ENCODE results near the gene SPATS1. TPM values are rescaled to one million over a fixed set of nuclear protein-coding genes. Genes with fewer than 3 reads are reported as not detected.

Gene SPATS1
- polyA plus RNA-seq (2011; rRNA removed) (not detected in 2 replicates), polyA plus RNA-seq (2017; fragmentation: RNase III; extraction: RNeasy Plus Mini Kit Qiagen cat#74134 plus additional on column Dnase treatment) (not detected in 3 replicates), polyA minus RNA-seq (2011; rRNA and poly(A)+ RNA removed) (not detected in 2 replicates)
- polyA plus RNA-seq (2012; cell fraction: cytosol; rRNA removed), result not detected in 2 replicates
- polyA plus RNA-seq (2012; cell fraction: nucleus; rRNA removed), result not detected in 2 replicates

DNA sequence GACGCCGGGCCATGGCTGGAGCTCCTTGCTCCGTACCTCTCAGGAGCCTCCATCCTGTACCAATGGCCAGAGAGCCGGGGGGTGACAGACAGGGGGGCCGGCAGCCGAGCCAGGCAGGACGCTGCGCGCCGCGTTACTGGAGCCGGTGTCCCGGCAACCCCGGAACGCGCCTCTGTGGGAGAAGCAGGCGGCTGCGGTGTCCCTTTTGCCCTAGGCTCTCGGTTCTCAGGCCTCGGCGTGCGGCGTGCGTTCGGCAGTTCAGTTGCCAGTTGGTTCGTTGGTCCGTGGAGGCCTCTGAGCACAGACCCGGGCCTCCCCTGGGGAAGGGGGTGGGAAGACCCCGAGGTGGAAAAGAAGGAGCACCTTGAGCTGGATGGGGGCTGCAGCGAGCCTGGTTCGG is at the start of gene SPATS1:
Gene SPATS1 (plus strand): TSS at position 162 of the 400 bp plus-strand sequence. CDS start 446 bp downstream, outside the sequence.
- ATAC-seq, result no peak
- no peak for FAIRE-seq
- H3K27ac ChIP-seq, result no peak within 1 kb of the TSS
- TF ChIP-seq TFCP2L1 (CRISPR knock-in tag; IDR thresholded peaks at IDR 0.05) (no peak), JUNB (IDR thresholded peaks at IDR 0.05) (no peak), POLR2AphosphoS2 (conservative IDR thresholded peaks at IDR 0.05; ENCODE audit: low read length) (no peak), PBX3 (IDR thresholded peaks at IDR 0.05) (no peak), HEYL (CRISPR knock-in tag; IDR thresholded peaks at IDR 0.05) (no peak), SMC3 (IDR thresholded peaks at IDR 0.05) (no peak)
- TF ChIP-seq, protein P1, sequence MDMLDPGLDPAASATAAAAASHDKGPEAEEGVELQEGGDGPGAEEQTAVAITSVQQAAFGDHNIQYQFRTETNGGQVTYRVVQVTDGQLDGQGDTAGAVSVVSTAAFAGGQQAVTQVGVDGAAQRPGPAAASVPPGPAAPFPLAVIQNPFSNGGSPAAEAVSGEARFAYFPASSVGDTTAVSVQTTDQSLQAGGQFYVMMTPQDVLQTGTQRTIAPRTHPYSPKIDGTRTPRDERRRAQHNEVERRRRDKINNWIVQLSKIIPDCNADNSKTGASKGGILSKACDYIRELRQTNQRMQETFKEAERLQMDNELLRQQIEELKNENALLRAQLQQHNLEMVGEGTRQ (IDR thresholded peaks at IDR 0.05), result no peak
- WGBS (ENCODE audit: missing lambda C conversion rate), result 78% methylated on average over 23 of the region's 31 CpGs
- ChIA-PET POLR2A (no interaction called here), CTCF (interaction anchor here (1.0 to 4.6 kb wide), 2 partner anchors 75 to 246 kb away, joined by 3 to 21 read pairs; no protein-coding TSS in a partner anchor)
- no peaks in the 10 kb centered on the region for H3K4me1 ChIP-seq
- no peak within 1 kb of the TSS for H3K4me2 ChIP-seq
- no peak within 1 kb of the TSS for H3K4me3 ChIP-seq
- H3K9me3 ChIP-seq, result no peaks in the 10 kb centered on the region
- no peak for DNase-seq (ENCODE audit: low read depth in 1 of 2, low spot score in 1 of 2)

DNA sequence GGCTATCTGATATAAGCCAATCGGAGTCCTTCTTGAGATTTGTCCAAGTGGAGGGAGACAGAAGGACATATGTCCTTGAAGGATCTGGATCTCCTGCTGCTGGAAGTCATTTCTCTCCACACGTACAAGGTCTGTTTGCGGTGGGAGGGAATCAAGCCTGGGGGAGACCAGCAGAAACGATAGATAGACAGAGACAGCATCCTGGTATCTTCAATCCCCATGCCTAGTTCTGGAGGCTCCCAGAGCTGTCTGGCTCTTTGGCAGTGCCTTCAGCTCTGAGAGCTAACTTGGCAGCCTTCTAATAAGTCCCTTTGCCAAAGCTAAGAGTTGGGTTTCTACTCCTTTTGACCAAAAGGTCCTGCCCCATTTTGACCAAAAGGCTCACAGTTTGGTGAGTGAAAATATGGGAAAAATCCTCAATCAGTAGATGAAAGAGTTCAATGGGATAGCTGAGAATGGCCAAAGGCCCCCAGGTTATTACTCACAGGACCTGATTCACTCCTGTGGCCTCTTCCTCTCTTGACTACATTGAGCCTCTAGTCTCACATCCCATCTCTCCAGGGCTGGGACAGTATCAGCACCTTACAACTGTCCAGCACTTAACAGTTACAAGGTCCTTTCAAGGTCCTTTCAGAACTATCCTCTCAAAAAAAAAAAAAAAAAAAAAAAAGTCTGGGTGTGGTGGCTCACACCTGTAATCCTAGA is 49.6 kb upstream of the SPATS1 start:
- ATAC-seq (no peak), FAIRE-seq (no peak), DNase-seq (ENCODE audit: low read depth in 1 of 2, low spot score in 1 of 2) (no peak)
- Histone ChIP-seq H3K4me1 (no peaks in the 10 kb centered on the region), H3K4me2 (no peak overlapping the region), H3K4me3 (no peak overlapping the region), H3K9me3 (no peaks in the 10 kb centered on the region), H3K27ac (no peak overlapping the region)
- ChIA-PET POLR2A (no interaction called here), CTCF (interaction anchor here (1.1 to 2.1 kb wide), 5 partner anchors 12 to 120 kb away, joined by 3 to 11 read pairs (median 5); partner anchors contain the start of genes AARS2 and TMEM151B)
- 60% methylated on average over 4 of the region's 4 CpGs for WGBS (ENCODE audit: missing lambda C conversion rate)
- TF ChIP-seq ZNF302 (CRISPR knock-in tag; IDR thresholded peaks at IDR 0.05) (no peak), HEYL (CRISPR knock-in tag; IDR thresholded peaks at IDR 0.05) (no peak), CEBPB (IDR thresholded peaks at IDR 0.05) (no peak), NFE2L2 (conservative IDR thresholded peaks at IDR 0.05; ENCODE audit: low read length) (no peak), HOXA7 (CRISPR knock-in tag; IDR thresholded peaks at IDR 0.05) (no peak), BHLHE40 (IDR thresholded peaks at IDR 0.05; ENCODE audit: low read depth, low read length) (no peak), HOXB13 (CRISPR knock-in tag; IDR thresholded peaks at IDR 0.05; ENCODE audit: low read depth) (no peak), KDM1A (IDR thresholded peaks at IDR 0.05; ENCODE audit: low read depth) (no peak), EHMT2 (IDR thresholded peaks at IDR 0.05; ENCODE audit: low read depth) (no peak), RCOR1 (IDR thresholded peaks at IDR 0.05; ENCODE audit: low read depth, low read length) (no peak), ZFP36 (IDR thresholded peaks at IDR 0.05; ENCODE audit: borderline replicate concordance, partially characterized antibody) (no peak), EP300 (IDR thresholded peaks at IDR 0.05) (no peak), RNF2 (IDR thresholded peaks at IDR 0.05; ENCODE audit: borderline replicate concordance, low read depth) (no peak), SMC3 (IDR thresholded peaks at IDR 0.05) (no peak)
- TF ChIP-seq, protein P2, sequence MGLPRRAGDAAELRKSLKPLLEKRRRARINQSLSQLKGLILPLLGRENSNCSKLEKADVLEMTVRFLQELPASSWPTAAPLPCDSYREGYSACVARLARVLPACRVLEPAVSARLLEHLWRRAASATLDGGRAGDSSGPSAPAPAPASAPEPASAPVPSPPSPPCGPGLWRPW (IDR thresholded peaks at IDR 0.05), result no peak
- TF ChIP-seq, protein P3, sequence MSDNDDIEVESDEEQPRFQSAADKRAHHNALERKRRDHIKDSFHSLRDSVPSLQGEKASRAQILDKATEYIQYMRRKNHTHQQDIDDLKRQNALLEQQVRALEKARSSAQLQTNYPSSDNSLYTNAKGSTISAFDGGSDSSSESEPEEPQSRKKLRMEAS (IDR thresholded peaks at IDR 0.05), result no peak
